GM19238 (cell line): ENCODE data around the gene INTS4.
"Not testable (repeated sequence)": the region's sequence is repeated elsewhere in the genome, so short reads cannot be mapped to it uniquely, and the experiment has no call there.

Source experiments
- DNase-seq: peaks from one replicate; pipeline ENCODE4 v3.0.0; 2011; ENCODE audit warnings: low spot score; ENCODE audit not compliant: insufficient read length

INTS4 gene

DNA sequence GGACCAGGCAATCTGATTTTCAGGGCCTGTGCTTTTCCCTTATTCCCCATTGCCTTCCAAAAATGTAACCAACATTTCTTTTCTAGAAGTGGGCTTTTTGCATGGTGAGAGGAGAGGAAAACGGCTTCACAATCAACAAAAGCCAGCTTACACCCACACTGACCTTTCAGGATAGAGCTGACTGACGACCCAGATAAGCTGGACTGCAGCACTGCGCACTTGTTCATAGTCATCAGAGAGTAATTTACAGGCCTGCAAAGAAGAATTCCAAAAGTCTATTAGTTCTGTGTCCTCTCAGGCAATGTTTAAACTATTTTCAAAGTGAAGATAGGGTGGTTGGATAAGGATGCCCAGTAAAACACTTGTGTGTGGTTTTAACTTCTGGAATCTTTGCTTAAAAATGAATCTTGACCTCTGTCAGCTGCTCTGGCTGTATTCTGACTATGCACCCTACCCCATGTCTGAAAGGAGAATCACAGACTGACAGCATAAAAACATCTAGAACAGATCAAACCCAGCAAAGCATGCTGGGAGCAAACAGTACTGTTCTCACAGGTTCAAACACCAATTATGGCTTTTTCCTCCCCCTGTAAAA lies 35.8 kb downstream of the INTS4 start:
- not testable (repeated sequence) for DNase-seq

DNA sequence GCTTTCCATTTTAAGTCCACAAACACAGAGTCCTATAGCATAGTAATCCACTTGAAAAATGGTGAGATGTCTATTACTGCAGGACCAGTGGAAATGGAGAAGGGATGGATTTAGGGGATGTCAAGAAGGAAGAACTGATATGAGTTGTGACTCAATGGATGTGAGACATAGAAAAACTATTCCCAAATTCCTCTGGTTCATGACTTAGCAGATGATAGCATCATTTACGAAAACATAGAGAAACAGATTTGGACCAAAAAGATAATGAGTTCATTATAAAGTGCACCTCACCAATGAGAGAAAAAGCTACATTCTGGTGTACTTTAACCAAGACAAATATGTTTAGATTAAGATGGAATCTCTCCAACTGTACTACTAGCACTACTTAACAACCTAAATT lies 51.2 kb downstream of the INTS4 start:
- not testable (repeated sequence) for DNase-seq

DNA sequence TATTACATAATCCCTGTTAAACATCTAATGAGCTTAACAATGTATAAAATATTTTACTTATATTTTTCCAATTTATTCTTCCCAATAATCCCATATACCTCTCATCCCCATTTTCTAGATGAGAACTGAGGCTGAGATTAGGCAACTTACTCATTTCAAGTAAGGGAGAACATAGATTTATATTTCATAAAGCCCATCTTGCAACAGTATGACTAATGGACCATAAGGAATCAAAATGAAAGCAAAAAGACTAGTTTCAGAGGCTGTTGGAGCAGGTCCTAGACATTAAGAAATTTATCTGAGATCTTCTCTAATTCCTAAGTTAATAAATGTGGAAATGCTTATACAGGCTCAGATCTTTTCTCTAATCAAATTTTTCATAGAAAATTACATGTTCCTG lies 52.0 kb downstream of the INTS4 start:
- DNase-seq = not testable (repeated sequence)

DNA sequence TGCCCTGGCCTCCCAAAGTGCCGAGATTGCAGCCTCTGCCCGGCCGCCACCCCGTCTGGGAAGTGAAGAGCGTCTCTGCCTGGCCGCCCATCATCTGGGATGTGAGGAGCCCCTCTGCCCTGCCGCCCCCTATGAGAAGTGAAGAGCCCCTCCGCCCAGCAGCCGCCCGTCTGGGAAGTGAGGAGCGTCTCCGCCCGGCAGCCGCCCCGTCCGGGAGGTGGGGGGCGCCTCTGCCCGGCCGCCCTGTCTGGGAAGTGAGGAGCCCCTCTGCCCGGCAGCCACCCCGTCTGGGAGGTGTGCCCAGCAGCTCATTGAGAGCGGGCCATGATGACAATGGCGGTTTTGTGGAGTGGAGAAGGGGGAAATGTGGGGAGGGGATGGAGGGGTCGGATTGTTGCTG lies 60.9 kb downstream of the INTS4 start:
- not testable (repeated sequence) for DNase-seq

DNA sequence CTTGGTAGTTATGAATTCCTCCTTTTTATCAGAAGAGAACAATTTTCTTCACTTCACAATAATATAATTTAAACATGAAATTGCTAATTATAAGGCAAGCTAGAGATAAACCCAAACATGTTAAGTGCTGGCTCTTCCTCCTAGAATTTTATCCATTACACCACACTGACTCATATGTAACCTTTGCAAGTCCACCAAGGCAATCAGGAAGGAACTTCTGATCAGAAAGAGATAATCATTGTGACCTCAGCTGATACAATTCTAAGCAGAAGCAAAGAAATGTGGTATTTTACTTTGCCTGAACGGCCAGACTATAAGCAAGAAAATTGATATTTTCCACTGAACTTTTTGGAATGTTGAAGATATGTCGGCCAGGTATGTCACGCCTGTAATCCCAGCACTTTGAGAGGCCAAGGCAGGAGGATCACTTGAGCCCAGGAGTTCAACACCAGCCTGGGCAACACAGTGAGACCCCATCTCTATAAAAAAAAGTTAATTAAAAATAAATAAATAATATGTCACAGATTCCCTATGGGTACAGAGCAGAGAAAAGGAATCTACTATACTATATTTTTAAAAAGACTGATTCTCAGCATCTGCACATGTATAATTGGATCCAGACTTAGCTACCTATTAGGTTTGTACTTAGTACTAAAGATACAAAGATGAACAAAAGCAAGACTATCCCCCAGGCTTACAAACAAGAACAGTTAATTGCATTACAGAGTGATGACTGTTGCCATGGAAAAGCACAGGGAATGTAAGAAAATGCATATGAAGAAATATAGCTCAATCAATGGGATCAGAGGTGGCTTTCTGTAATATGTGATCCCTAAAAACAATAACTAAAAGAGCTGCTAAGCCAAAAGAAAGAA lies 63.9 kb downstream of the INTS4 start:
- DNase-seq = not testable (repeated sequence)

DNA sequence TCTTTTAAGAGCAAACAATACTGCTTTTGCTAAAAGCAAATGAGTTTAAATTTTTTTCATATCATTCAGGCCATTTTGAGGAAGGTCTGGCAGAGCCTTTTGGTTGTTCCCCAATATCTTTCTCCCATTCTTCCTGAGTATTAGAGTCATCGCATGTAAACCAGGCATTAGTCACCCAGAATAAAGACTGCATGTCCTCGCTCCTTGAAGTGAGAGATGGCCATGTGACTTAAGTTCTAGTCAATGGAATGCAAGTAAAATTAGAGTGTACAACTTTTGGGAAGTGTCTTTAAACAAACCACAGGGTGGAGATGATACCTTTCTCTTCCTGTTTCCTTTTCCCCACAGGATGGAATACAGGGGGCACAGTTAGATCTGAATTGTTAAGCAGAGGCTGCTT lies 76.8 kb downstream of the INTS4 start:
- not testable (repeated sequence) for DNase-seq

DNA sequence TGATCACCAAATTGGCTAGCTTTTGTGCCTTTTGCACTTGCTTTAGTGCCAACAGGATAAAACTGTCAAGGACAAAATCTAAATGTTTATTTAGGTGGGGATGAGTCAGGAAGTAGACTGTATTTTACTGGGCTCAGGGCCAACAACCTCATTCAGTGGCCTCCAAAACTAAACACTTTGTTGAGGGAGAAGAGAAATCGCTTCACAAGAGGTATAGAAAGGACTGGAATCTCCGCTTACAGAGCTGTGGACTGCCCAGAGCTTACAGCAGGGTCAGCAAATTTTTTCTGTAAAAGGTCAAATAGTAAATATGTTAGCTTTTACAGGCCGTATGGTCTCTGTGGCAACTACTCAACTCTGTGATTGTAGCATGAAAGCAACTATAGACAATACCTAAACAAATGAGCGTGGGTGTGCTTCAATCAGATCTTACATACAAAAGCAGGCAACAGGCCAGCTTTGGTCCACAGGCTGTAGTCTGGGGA lies 80.1 kb downstream of the INTS4 start:
- not testable (repeated sequence) for DNase-seq

DNA sequence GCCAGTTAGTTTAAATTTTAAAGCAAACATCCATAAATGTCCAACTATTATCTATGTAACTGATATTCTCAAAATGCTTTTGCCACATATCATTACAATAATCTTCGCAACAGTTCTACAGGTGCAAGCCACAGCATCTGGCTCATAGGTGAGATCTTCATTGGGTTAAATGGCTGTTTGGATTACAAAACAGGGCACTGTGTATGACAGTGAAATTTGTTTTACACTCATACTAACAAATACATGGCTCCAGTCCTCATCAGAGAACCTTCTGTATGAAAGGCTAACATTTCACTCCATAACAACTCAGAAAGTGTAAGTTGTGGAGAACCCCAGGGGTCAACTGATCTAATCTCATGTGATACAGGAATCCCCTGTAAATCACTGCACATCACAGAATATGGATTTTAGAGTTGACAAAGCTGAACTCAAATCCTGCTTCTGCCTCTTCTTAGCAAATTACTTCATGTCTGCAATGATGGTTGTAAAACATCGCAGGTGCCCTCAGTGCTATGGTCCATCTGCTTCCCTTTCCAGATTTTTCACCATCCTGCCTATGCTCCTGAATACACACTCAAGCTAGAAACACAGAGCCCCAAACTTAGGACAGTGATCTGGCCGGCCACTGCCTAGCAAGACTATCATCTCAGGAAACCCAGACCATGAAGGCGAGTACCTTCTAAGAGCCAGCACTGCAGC lies 80.7 kb downstream of the INTS4 start:
- not testable (repeated sequence) for DNase-seq

DNA sequence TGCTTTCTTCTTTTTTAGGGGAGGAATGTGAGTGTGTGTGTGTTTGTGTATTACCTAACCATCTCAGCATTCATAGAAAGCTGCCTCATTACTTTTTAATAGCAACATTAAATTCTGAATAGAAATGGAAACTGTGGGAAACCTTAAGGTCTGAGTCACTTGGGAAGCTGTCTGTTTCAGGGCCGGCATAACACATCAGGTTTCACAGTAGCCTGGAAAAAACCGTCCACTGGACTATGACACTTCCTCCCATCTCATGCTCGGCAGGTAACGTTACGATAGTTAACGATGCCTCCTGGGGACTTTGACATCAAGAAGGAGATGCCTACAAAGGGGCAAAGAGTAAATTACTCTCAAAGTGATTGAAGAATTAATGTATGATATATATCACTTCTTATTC lies 83.6 kb downstream of the INTS4 start:
- DNase-seq = not testable (repeated sequence)

DNA sequence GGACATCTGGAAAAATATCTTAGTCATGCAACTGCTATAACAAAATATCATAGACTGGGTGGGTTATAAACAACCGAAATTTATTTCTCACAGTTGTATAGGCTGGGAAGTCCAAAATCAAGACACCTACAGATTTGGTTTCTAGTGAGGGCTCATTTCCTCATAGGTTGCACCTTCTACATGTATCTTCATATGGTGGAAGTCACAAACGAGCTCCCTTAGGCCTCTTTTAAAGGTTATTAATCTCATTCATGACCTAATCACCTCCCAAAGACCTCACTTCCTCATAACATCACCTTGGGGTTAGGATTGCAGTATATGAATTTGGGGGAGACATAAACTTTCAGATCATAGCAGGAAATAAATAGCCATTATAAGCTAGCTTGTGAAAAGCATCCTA lies 85.2 kb downstream of the INTS4 start:
- no peak for DNase-seq

DNA sequence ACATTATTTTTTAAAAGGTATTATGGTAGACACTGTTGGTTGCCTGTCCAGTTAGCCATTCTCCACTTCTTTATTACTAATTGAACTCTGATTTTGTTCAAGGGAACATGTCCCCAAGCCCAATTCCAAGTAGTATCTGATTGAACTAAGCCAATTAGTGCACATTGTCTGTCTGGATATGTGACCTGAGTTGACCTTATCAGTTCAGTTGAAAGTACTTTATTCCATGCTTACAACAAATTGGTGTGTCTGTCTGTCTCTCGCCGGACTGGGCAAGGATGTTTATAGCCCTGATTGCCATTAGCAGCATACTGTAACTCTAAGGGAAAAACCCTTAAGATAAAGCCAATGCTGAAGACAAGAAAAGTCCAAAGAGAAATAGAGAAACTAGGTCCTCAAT lies 85.6 kb downstream of the INTS4 start:
- DNase-seq = no peak

DNA sequence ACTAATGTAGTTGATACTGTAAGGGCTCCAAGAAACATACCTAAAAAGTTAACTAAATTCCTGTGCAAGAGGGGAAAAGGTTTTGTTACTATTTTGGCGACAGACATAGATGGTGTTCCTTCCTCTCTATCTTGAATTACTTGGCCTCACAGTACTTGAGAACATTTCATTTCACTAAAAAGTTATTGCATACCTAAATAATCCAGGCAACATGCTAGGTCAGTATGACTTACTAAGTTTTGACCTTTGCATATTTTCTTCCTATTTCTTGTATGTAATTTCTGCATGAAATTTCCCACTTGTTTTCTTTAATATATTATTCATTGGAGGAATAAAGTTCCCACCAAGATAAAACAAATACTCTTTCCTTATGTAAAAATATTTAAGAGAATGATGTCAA lies 99.5 kb downstream of the INTS4 start:
- DNase-seq = not testable (repeated sequence)

DNA sequence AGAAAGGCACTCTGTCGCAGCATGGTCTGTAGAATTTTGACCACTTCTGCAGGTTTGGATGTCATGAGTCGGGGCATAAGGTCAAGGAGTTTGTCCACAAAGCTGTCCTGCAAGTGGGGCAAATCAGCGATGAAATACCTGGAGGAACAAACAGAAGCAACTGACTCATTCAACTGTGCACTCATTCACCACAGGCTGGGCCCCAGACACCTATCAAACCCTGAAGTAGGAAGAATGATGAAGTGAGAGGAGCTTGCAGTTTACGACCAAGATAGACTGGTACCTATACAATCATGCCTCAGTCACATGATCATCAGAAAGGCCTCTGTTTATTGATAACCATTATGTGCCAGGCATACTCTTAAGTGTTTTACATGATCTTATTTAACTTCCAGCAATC lies 102.8 kb downstream of the INTS4 start:
- DNase-seq = not testable (repeated sequence)

DNA sequence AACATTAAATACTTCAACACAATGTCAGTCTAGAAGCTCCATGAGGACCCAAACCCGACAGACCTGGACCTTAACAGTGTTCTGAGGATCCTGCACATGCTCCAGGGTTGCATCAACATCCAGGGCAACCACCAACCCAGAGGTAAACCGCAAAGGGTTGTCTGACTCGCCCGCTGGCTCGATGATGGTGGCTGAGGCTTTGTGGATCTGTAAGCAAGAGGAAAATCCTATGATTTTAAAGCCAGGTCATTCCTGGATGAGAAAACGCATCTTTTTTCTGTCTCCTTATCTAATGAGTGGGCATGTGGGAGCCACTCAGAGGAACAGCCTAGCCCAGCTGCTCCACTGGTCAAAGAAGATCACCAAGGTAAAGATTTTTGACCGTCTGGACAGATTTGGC lies 103.2 kb downstream of the INTS4 start:
- not testable (repeated sequence) for DNase-seq

DNA sequence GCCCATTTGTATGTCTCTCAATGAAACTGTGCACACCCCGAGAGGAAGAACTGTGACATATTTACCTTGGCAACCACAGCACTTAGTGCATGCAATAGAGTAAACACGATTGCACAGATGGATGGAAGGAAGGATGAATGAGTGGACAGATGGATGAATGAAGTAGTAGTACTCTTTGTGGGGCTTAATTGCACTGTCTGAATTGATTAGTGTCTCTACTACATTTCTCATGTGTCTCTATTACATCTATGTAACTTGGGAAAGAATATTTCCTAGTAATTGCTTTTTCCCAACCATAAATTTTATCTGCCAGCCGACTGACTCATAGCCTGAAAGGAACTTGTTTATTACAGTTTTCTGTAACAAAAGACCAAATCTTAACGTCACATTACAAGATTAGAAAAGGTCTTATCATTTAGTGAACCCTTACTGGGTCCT lies 103.8 kb downstream of the INTS4 start:
- not testable (repeated sequence) for DNase-seq

DNA sequence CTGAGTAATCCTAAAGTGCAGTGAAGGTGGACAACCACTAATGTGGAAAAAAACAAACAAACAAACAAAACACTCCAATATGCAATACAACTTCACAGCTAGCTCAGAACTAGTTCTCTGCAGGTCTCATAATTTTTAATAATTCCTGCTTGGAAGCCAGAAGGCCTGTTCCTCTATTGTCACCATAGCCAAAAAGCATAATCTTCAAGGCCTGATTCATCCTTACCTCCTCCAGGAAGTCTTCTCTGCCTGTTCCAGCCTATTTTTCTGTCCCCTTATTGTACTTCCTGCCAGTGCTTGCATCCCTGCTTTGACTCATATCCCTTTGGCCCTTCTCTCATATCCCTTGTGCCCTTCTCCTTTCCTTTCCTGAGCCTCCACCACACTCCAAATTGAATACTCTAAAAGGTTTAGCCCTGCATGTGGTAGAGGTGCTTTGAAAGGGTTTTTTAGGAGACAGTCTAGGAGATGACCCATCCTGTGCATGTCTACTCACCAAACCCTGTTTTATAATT lies 104.3 kb downstream of the INTS4 start:
- DNase-seq = not testable (repeated sequence)

DNA sequence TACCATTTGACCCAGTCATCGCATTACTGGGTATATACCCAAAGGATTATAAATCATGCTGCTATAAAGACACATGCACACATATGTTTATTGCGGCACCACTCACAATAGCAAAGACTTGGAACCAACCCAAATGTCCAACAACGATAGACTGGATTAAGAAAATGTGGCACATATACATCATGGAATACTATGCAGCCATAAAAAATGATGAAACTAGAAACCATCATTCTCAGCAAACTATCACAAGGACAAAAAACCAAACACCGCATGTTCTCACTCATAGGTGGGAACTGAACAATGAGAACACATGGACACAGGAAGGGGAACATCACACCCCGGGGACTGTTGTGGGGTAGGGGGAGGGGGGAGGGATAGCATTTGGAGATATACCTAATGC lies 105.4 kb downstream of the INTS4 start:
- DNase-seq = not testable (repeated sequence)

DNA sequence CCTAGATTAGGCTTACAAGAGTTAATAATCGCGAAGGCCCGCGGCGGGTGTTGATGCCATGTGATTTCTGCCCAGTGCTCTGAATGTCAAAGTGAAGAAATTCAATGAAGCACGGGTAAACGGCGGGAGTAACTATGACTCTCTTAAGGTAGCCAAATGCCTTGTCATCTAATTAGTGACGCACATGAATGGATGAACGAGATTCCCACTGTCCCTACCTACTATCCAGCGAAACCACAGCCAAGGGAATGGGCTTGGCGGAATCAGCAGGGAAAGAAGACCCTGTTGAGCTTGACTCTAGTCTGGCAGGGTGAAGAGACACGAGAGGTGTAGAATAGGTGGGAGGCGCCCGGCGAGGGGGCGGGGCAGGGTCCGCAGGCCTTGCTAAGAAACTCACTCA lies 108.1 kb downstream of the INTS4 start:
- no peak for DNase-seq

DNA sequence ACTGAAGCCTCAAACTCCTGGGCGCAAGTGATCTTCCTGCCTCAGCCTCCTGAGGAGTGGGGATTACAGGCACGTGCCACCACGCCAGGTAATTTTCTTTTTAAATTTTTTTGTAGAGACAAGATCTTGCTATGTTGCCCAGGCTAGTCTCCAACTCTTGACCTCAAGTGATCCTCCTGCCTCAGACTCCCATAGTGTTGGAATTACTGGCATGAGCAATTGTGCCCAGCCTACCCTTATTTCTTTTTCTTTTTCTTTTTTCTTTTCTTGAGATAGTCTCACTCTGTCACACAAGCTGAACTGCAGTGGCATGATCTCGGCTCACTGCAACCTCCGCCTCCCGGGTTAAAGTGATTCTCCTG lies 109.7 kb downstream of the INTS4 start:
- no peak for DNase-seq

DNA sequence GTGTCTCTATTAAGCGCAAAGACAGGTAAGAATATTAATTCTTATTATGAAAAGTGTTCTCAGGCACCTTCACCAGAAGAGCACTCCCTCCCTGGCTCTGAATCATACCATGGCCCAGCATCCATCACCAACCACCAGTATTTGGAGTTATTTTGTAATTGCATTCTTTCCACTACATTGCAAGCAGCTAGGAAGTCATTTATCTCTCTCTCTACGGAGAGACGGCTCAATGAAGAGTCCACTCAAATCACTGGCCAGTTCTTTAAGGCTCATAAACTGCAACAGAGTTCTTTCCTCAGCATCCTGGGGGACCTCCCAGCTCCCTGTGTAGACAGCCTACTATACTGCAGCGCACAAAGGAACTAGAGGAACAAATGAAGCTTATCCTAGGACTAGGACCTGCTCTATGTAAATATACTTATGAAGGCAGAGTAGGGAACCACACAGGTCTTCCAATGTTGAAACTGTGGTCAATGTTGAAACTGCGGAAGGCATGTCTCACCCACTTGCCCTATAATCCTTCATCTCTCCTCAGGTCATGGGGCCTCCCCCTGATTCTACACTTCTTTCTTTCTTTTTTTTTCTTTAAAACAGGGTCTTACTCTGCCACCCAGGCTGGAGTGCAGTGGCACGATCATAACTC lies 110.2 kb downstream of the INTS4 start:
- no peak for DNase-seq

DNA sequence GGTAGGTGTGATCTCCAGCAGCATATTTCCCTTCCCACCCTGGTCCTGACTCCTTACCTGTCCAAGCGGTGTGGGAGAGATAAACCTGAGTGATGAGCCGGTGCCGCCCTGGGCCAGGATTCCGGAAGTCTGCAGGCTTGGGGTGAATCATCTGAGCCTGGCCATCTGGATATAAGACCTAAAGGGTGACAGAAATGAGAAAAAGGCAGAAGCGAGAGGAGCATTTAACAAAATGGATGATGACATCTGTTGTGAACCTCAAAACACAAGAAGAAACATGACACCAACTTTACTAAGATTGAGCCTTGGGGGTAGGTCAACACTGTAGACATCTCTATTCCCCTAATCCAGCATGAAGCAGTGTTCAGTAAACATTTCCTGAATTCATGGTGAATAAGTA lies 110.7 kb downstream of the INTS4 start:
- DNase-seq = no peak
